ENCODE results near the gene GINS2. TPM values are rescaled to one million over a fixed set of nuclear protein-coding genes. Genes with fewer than 3 reads are reported as not detected.

The GINS2 gene
- total RNA-seq, 1 experiment from 2014 or later = 40.1 TPM

DNA sequence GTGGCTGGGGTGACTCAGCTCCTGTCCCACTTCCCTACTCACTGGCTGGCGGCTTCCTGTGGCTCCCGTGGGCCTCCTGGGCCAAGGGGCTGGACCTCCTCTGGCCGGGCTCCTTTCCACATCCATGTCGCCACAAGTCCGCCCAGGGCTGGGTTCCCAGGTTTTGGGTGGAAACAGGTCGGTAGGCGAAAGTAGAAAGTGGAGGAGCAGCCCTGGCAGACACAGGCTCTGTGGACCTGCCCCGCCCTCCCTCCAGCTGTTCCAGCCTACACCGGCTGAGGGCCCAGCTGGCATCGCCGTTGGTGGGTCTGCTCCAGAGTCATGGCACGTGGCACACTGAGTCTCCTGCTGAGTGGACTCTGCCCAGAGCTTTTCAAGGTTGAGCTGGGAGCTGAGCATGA is 47.0 kb downstream of the GINS2 start:
- peak; percentile 28 for DNase-seq (ENCODE audit: low read depth)

DNA sequence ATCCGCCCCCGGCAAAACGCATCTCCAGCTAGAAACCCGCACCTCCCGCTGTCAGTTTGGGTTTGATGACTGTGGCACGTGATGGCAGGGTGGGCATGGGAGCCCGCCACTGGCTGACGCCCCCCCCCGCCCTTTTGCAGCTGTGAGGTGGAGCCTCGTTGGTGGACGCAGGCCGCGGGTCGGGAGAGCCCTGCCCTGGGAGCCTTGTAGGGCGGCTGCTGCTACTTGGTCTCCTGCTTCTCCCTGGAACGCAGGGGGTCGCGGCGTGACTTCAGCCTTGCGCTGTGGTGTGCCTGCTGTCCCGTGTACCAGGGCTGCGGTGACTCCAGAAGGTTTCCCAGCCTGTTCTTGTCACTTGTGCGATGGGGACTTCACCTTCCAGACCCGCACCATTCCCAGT is 47.4 kb downstream of the GINS2 start:
- DNase-seq (ENCODE audit: low read depth) = no peak

DNA sequence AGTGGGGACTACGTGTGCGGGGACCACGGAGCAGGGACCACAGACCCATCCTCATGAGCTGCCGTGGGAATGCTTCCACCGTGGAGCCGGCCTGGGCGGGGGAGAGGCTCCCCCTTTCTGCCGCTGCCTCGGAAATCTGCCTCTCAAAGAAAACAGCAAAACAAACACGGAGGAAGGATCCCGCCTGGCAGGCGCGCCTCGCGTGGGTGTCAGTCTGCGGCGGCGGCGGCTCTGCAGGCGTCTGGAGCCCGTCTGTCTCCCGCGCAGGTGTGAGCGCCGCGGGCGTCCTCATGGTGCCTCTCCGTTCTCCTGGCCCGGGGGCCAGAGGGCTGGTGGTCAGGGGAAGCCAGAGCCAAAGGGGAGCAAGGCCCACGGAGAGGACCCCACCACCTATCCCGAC is 48.2 kb downstream of the GINS2 start:
- no peak for DNase-seq (ENCODE audit: low read depth)

DNA sequence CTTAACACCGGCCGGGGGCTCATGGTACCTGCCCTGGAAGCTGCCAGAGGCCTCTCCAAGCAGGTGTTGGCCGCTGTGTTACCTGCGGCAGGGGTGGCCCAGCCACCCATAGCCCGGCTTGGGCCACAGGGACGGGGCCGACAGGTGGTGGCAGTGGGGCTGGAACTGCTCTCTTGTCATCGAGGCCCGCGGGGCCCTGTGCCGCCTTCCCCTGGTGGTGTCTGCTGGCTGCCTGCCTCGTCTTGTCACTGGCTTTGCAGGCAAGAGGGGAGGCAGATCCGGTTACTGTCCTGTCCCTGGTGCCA is 48.5 kb downstream of the GINS2 start:
- no peak for DNase-seq (ENCODE audit: low read depth)

DNA sequence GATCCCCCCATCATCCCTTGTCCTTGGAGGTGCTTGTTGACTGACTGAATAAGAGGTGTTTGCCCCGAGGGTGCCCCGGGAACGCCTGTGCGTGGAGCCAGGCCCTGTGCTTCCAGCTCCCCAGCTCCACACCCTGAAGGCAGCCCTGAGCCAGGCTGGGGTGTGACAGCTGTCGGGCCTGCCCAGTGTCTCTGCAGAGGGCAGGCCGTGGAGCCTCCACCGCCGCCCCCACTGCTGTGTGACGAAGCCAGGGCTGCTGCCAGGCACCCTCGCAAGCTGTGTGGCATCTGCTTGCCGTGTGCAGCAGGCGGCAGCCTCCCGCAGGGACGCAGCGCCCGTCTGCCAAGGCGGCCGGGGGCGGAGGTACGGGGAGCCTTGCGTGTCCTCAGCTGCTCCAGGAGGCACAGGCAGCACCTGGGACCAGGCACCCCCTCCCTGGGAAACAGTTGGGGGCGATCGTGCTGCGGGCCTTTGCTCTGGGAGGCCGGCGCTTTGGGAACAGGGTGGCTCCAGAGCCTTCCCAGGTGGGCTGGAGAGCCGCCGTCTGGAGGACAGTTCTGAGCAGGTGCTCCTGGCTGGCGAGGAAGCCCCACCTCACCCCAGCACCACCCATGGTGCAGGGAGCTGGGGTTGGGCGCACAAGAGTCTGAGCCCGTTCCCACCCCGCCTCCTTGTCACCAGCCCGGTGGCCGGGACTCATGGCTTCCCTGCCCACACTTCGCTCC is 49.1 kb downstream of the GINS2 start:
- DNase-seq (ENCODE audit: low read depth) = no peak

DNA sequence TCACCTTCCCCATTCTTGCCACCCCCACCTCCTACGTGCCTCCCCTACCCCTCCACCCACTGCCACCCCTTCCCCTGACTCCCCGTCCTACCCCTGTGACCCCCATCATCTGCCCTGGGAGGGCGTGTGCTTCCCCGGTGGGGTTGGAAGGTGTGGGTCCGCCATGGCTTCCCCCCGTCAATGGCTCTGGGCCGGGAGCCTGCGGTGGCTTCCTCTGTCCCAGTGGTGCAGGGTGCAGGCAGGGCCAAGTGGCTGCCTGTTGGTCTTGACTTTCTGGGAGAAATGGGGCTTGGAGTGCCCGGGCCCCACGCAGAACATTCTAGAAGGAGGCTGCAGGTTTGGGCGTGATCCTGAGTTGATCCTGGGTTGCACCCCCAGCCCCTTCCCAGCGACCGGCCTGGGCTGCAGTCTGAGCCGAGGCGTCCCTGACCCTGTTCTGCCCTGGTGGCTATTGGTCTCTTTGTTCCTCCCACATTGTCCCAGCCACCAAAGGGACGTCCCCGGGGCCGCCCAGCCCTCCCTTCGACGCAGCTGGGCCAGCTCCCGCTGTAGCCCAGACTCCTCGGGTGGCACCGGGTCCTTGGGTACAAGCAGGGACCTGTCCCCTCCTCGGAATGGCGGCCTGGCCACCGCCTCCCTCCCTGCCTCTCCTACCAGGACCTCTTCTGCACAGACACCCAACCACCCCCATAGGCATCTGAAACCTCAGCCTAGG is 49.9 kb downstream of the GINS2 start:
- DNase-seq (ENCODE audit: low read depth) = no peak

DNA sequence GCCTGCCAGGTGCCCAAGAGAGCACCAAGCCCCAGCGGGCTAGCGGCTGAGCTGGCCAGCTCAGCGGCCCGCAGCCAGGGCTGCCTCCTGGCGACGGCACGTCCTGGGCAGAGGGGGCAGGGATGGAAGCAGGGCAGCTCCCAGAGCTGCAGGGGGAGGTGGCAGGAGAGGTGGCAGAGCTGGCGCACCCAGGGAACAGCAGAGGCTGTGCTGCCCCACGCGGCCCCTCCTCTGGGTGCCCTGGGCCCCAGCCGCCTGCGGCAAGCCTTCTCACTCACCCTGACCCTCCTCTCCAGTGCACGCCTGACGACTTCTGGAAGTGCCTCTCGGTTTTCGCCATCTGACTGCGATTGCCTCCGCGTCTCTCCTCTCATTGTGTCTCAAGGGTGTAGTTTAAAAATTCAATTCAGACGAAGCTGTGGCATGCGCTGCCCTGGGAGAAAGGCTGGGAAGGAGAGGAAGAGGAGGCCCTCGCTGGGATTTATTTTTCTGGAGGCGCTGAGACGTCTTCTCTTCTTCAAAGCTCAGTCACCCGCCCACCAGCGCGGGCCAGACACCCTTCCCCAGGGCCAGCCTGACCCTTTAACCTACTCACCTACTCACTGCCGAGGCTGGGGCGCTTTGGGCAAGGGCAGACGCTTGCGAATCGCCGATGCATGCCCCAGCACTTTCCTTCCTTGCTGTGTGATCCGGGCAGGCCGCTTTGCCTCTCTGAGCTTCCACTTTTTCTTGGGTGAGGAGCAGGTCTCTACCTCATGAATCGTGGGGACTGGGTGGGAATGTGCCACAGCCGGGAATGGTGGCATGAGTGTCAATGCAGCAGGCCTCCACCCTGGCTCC is 50.7 kb downstream of the GINS2 start:
- no peak for DNase-seq (ENCODE audit: low read depth)

DNA sequence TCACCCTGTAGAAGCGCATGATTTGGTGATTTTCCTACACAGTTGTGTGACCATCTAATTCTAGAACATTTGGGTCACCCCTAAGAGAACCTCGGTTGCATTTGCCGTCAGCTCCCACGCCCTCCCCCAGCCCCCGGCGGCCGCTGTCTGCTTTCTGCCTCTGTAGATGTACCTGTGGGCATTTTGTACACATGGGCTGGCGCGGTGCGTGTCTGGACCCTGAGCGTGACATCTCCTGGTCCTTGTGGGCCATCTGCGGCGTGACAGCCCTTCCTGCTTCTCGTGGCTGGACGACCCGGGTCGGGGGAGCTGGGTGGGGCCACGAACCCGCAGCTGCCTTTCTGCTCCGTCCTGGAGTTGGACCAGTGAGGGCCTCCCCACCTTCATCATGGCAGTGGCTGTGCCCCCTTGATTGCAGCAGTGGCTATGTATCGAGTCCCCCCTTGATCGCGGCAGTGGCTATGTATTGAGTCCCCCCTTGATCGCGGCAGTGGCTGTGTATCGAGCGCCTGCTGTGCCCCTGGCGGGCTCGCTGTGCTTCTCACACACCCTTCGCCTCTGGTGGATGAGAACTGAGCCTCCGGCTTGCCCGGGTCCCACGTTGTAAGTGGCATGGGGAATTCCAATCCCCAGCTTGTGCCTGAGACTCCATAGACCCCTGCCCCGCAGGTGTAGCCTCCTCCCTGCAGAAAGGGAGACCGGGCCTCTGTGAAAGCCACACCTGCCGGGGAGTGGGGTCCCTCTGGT is 51.5 kb downstream of the GINS2 start:
- DNase-seq (ENCODE audit: low read depth) = no peak

DNA sequence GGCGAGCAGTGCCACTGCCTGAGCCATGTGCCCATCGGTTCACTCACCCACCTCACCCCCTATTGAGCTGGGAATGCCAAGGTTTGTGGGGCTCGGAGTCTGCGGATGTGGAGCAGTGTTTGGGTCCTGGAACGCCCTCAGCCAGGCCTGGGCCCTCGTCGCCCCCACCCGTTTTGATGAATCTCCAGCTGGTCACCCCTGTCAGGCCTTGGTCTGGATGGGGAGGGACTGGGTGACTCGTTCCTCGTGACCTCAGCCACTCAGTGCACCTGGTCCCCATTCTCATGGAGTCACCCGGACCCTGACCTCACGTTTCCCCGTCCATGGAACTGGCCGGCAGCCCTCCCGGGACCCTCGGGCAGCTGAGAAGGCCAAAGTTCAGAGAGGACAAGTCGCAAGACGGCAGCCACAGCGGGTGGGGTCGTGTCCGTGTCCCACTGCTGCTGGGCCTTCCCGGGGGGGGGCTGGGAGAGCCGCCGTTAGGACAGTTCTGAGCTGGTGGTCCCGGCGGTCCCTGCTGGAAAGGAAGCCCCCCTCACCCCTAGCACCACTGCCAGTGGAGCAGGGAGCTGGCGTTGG is 52.4 kb downstream of the GINS2 start:
- no peak for DNase-seq (ENCODE audit: low read depth)

DNA sequence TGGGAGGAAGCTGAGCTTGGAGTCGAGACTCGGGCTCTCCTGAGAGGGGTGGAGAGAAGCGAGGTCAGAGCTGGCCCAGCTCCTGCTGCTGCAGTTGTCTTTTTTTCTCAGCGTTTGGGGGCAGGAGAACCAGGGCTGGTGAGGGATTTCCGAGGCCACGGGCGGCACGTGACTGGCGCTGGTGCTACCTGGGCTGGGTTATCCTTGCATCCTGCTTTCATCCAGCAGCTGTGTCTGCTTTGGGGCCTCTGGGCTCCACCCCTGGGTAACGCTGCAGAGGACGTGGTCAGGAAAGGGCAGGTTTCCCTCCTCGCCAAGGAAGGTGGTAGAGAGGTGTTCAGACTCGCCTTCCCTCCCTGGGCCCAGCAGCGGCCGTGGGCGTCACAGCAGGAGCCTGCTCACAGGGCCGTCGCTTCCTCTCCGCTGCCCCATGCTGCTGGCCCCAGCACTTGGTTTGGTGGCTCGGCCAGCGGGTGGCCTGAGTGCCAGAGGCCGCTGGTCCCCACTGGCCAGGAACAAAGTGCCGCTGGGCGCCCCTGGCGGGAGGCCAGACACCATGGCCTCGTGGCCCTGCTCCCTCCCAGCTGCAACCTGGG is 53.1 kb downstream of the GINS2 start:
- DNase-seq (ENCODE audit: low read depth) = no peak

DNA sequence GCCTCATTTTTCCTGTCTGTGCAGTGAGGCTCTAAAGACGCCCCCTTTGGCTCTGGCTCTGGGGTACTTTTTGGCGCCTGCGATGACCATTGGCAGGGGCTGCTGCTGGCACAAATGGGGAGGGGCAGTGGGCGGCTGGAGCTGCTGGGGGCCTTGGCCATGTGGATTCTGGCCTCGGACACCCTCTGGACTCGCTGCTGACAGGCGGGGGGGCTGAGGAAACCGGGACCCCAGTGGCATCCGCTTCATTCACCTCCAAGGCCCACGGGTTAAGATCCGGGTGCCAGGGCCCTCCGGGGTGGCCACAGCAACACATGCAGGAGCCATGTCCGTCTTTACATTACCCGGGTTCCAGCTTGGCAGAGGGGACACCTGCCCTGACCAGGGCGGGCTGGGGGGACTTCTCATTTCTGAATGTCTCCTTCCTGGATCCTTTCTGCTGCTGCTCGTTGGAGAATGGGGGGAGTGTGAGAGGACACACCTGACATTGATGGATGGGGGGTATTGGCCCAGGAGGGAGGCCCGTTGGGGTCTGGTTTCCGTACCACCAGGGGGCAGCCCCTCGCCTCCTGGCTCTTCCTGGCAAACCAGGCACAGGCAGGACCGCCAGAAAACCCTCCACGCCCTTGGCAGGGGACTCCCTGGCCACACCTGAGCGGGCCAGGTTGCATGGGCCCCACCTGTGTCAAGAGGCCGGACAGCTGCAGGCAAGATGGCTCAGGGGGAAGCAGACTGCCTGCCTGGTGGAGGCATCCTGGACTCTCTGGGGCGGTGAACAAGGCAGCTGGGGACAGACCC is 53.8 kb downstream of the GINS2 start:
- DNase-seq (ENCODE audit: low read depth) = no peak

DNA sequence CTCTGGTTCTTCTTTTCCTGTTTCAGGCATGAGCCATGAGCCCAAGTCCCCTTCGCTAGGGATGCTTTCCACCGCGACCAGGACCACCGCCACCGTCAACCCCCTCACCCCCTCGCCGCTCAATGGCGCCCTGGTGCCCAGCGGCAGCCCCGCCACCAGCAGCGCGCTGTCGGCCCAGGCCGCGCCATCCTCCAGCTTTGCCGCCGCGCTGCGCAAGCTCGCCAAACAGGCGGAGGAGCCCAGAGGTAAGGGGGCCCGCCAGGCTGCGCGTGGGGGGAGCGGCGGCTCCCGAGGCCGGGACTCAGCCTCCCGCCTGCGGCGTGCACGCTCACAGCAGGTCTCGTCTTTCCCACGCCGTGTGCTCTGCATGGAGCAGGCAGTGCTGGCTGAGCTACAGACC is 54.9 kb downstream of the GINS2 start:
- no peak for DNase-seq (ENCODE audit: low read depth)

DNA sequence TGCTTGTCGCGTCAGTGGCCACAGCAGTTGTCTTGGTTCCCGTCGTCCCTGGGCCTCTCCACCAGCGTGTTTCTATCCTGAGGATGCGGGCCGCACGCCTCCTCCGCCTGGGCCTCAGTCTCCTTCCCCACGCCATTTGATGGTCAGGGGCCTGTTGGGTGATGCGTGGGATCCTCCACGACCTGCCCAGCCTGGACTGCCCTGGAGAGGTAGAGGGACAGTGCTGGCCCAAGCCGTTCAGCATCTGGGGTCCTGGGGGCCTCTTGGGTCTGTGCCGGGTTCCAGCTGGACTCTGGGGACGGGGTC is 55.4 kb downstream of the GINS2 start:
- DNase-seq (ENCODE audit: low read depth) = no peak

DNA sequence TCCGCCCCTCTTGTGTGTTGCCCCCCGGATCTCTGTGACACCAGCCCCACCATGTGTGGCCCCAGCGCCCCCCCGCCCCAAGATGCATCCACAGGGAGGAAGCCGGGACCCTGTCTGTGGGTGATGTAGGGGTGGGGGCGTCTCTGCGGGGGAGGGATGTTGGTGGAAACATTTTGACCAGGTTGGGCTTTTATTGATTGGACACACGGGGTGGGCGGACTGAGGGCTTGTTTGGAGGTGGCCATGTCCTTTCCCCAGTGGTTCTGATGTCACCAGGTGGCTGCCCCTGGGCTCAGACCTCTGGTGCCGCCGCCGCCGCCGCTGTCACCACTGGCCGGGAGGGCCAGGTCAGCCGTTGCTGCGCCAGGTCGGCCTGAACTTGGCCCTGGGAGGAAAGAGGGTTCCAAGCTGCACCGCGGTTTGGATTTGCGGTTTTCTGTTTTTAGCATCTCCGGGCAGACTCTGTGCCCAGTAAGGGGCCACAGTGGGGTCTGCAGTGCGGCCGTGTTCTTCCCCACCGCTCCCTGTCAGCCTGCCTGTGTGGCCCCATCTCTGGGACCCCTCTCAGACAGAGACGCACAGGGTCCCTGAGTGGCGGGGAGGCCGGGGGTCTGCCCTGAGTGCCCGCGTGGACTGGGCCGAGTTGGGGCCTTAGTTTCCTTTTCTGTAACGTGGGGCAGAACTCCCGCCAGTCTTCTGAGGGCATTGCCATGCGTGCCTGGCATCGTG is 55.9 kb downstream of the GINS2 start:
- no peak for DNase-seq (ENCODE audit: low read depth)

DNA sequence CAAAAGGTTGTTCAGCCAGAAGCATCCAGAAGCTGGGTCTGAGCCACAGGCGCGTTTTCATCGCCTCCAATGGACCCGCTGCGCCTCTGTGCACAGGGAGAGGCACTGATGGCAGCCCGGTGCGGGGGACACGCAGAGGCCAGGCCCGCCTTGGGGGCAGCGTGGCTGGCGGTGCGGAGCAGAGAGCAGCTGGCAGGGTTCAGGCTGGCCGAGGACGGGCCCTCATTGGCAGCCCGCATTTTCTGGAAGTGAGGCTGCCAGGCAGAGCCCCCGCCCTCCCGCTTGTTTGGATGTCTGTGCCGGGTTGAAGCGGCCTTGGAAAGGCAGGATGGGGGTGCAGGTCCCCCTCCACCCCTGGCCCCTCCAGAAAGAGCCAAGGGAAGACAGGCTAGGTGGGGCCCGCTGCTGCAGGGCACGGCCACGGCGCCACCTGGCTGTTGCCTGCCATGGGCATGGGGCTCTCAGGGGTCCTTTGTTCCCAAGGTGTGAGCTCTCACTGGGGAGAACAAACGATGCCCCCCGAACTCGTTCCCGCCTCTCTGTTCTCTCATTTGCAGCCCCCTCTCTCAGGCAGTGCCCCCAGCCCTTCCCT is 56.9 kb downstream of the GINS2 start:
- no peak for DNase-seq (ENCODE audit: low read depth)

DNA sequence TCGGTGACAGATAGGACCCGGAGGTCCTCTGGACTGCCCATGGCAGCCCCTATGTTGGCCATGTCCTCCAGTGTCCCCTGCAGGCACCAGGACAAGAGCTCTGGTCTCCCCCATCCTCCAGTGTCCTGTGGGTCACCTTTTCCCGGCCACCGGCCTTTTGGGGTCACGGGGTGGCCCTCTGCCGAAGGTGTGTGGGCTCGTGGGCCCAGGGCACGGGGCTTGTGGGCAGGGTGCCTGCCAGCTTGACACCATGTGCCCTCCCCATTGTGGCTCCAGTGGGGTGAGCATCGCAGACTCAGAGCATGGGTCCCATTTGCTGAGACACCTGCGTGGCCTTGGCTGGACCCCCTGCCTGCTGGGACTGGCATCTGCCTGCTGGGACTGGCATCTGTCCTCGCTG is 57.5 kb downstream of the GINS2 start:
- DNase-seq (ENCODE audit: low read depth) = no peak

DNA sequence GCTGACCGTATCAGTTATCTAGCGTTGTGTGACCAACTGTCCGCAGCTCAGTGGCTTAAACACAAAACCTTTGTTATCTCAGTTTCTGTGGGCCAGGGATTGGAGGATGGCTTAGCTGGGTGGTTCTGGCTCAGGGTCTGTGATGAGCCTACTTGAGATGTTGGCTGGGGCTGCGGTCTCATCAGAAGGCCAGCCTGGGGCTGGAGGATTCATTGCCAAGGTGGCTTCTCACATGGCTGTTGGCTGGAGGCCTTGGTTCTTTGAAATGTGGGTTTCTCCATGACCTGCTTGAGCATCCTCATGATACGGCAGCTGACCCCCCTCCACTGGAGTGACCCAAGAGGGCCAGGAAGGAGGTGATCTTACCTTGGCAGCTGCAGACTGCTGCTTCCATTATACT is 58.9 kb downstream of the GINS2 start:
- DNase-seq (ENCODE audit: low read depth) = no peak

DNA sequence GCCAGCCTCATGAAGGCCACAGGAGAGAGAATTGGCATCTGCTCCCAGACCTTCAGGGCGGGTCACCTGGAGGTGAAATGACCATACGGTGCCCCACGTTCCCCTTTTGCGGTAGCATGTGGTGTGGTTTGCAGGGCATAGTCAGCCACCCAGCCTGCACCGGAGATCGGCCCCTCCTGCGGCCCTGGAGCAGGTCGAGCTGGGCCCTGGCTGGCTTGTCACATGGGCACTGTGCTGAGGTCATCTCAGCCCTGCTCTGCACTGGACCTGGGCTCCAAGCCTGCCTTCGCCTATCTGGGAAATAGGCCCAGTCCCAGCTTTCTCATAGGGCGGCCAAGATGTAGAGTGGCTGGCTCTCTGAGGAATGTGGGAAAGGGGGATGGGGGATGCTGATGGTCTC is 59.4 kb downstream of the GINS2 start:
- DNase-seq (ENCODE audit: low read depth) = no peak

DNA sequence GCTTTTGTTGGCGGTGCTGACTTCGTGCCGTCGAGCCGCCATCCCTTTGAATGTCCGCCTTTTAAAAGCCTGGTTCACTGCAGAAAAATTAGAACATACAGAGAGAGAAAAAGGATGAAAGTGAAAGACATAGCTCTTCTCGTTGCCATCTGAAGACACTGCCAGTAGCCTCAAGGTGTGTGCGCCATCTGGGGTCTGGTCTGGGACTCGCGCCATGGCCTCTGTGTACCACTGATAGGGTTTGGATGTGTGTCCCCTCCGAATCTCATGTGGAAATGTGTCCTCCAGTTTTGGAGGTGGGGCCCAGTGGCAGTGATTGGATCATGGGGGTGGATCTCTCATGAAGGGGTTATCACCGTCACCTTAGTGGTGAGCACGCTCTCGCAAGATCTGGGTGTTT is 60.1 kb downstream of the GINS2 start:
- no peak for DNase-seq (ENCODE audit: low read depth)

DNA sequence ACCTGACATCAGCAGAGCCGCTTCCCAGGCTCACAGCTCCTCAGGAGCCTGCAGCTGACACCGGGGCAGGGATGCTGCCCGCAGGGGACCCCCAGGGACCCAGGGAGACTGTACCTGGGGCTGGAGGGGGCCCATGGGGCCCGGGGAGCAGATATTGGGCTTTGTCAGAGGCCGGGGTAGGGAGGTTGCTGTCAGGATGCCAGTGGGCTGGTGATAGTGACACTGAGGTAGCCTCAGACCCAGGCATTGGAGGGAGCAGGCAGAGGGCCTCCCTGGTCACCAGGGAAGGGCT is 60.5 kb downstream of the GINS2 start:
- no peak for DNase-seq (ENCODE audit: low read depth)
